HCT116 (cell line): ENCODE measurements around the gene LAMC3.

Experiments
- CEBPB ChIP-seq: IDR thresholded peaks from 2 replicates; pipeline ENCODE4 v1.6.1; 2012; ENCODE audit warnings: low read depth
- EGR1 ChIP-seq: IDR thresholded peaks from 2 replicates; pipeline ENCODE4 v1.6.1; 2012; ENCODE audit warnings: low read depth
- EZH2 ChIP-seq: fragments of 200-600 bp; sonication (generic); IDR thresholded peaks from 2 replicates; pipeline ENCODE4 v1.6.1; 2017; ENCODE audit warnings: antibody characterized with exemption, mixed run types
- EZH2phosphoT487 ChIP-seq: fragments of 200-600 bp; IDR thresholded peaks from 2 replicates; pipeline ENCODE4 v1.6.1; 2018; ENCODE audit warnings: antibody characterized with exemption, borderline replicate concordance
- JUND ChIP-seq: IDR thresholded peaks from 2 replicates; pipeline ENCODE4 v1.6.1; 2012
- MAX ChIP-seq: IDR thresholded peaks from 2 replicates; pipeline ENCODE4 v1.6.1; 2012
- POLR2A ChIP-seq: IDR thresholded peaks from 2 replicates; pipeline ENCODE4 v1.7.0; 2011; ENCODE audit warnings: borderline replicate concordance; ENCODE audit not compliant: insufficient read depth, insufficient read length; ENCODE audit errors: extremely low read depth
- POLR2AphosphoS5 ChIP-seq: IDR thresholded peaks from 2 replicates; pipeline ENCODE4 v1.6.1; 2011; ENCODE audit warnings: mild to moderate bottlenecking, low read depth, low read length, moderate library complexity
- RAD21 ChIP-seq: IDR thresholded peaks from 2 replicates; pipeline ENCODE4 v1.6.1; 2012; ENCODE audit warnings: low read depth, mild to moderate bottlenecking
- REST ChIP-seq: IDR thresholded peaks from 2 replicates; pipeline ENCODE4 v1.6.1; 2012; ENCODE audit warnings: low read depth
- SIN3A ChIP-seq: IDR thresholded peaks from 2 replicates; pipeline ENCODE4 v1.6.1; 2012; ENCODE audit warnings: low read depth
- SP1 ChIP-seq: IDR thresholded peaks from 2 replicates; pipeline ENCODE4 v1.6.1; 2012; ENCODE audit warnings: low read depth
- TCF7L2 ChIP-seq: IDR thresholded peaks from 2 replicates; pipeline ENCODE4 v1.7.0; 2011; ENCODE audit warnings: borderline replicate concordance, inconsistent platforms; ENCODE audit not compliant: insufficient read depth, insufficient read length; ENCODE audit errors: extremely low read depth
- TF ChIP-seq, protein P1 (sequence below), 3 experiments: fragments of 200-600 bp in 1 of 3; sonication (generic) in 1 of 3; IDR thresholded peaks in 2 of 3; conservative IDR thresholded peaks in 1 of 3; 2 replicates each; pipeline ENCODE4 v1.5.1; 2012 to 2017; ENCODE audit warnings: low read depth in 2 of 3, low read length in 2 of 3, antibody characterized with exemption in 1 of 3, borderline replicate concordance in 1 of 3, control low read depth in 1 of 3, mild to moderate bottlenecking in 1 of 3, mixed read lengths in 1 of 3, mixed run types in 1 of 3, moderate library complexity in 1 of 3; ENCODE audit not compliant: insufficient read depth in 1 of 3

- TF ChIP-seq JUND (no peak), POLR2A (no peak), EGR1 (no peak), EZH2 (no peak), SIN3A (no peak), EZH2phosphoT487 (no peak), REST (no peak), POLR2AphosphoS5 (no peak), SP1 (no peak), RAD21 (no peak), CEBPB (no peak), TCF7L2 (no peak), MAX (no peak)
- TF ChIP-seq, protein P1, sequence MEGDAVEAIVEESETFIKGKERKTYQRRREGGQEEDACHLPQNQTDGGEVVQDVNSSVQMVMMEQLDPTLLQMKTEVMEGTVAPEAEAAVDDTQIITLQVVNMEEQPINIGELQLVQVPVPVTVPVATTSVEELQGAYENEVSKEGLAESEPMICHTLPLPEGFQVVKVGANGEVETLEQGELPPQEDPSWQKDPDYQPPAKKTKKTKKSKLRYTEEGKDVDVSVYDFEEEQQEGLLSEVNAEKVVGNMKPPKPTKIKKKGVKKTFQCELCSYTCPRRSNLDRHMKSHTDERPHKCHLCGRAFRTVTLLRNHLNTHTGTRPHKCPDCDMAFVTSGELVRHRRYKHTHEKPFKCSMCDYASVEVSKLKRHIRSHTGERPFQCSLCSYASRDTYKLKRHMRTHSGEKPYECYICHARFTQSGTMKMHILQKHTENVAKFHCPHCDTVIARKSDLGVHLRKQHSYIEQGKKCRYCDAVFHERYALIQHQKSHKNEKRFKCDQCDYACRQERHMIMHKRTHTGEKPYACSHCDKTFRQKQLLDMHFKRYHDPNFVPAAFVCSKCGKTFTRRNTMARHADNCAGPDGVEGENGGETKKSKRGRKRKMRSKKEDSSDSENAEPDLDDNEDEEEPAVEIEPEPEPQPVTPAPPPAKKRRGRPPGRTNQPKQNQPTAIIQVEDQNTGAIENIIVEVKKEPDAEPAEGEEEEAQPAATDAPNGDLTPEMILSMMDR (IDR thresholded peaks at IDR 0.05 in 2 of 3, conservative IDR thresholded peaks at IDR 0.05 in 1 of 3; ENCODE audit: borderline replicate concordance in 1 of 3, insufficient read depth in 1 of 3, low read depth in 2 of 3, low read length in 2 of 3), result no peak
Measured at GRCh38 chr9:130975932-130976841, 32.8 kb upstream of the LAMC3 start.
